A549 (cell line): ENCODE data around the gene GARIN1A. TPM values are rescaled to one million over a fixed set of nuclear protein-coding genes. Genes with fewer than 3 reads are reported as not detected.

ENCODE experiments used
- ATAC-seq, 2 experiments: fragments of 200-7000 bp in 1 of 2; fragments of >200 bp in 1 of 2; cut with Nextera tagmentation in 1 of 2; cut with Tn5 transposase in 1 of 2; 3 replicates each; pipeline versions ENCODE4 v1.8.0 to v1.9.1; 2018 to 2020; ENCODE audit warnings: mild to moderate bottlenecking in 1 of 2, moderate library complexity in 1 of 2
- CTCF ChIA-PET: fragments of 300-600 bp; sonication (Branson Sonifier 250); formaldehyde crosslinking; extraction: SDS; loops from one replicate; lab custom pipeline; 2021; ENCODE audit warnings: antibody characterized with exemption, inconsistent platforms; lab: Yijun Ruan, JAX
- POLR2A ChIA-PET: fragments of 350-600 bp; formaldehyde crosslinking; extraction: SDS; loops from one replicate; lab custom pipeline; 2021; ENCODE audit warnings: antibody characterized with exemption, inconsistent platforms; lab: Yijun Ruan, JAX
- DNase-seq, 2 experiments: peaks; one replicate each; pipeline versions ENCODE4 v3.0.0 to v3.0.0-alpha.2; 2011 to 2016; ENCODE audit warnings: low read depth in 1 of 2, low spot score in 1 of 2
- FAIRE-seq: peaks from 2 replicates; lab custom pipeline; 2011; peaks lifted over from hg19 to GRCh38; lab: Jason Lieb, UNC
- H3K27ac ChIP-seq, 2 experiments: fragments of >200 bp; sonication (Bioruptor Twin); formaldehyde crosslinking; 3 replicates each; pipeline ENCODE4 v1.5.1; 2016 to 2017
- H3K4me1 ChIP-seq: fragments of >200 bp; sonication (Bioruptor Twin); formaldehyde crosslinking; 3 replicates; pipeline ENCODE4 v1.6.1; 2016
- H3K4me2 ChIP-seq: fragments of >200 bp; sonication (Bioruptor Twin); formaldehyde crosslinking; 3 replicates; pipeline ENCODE4 v1.6.1; 2016
- H3K4me3 ChIP-seq: fragments of >200 bp; sonication (Bioruptor Twin); formaldehyde crosslinking; 3 replicates; pipeline ENCODE4 v1.5.1; 2016
- H3K9me3 ChIP-seq: fragments of >200 bp; sonication (Bioruptor Twin); formaldehyde crosslinking; 3 replicates; pipeline ENCODE4 v1.6.1; 2016
- CHD2 ChIP-seq: fragments of 150-350 bp; IDR thresholded peaks from 2 replicates; pipeline ENCODE4 v1.6.1; 2014; ENCODE audit warnings: low read length; ENCODE audit not compliant: partially characterized antibody
- EHF ChIP-seq: fragments of 250-450 bp; sonication (Bioruptor Pico); IDR thresholded peaks from 2 replicates; pipeline ENCODE4 v1.5.0; 2020; ENCODE audit warnings: mild to moderate bottlenecking
- FOSL2 ChIP-seq, 2 experiments: fragments of 450-650 bp in 1 of 2; fragments of >200 bp in 1 of 2; sonication (Bioruptor Twin) in 1 of 2; formaldehyde crosslinking; IDR thresholded peaks; 2 replicates each; pipeline versions ENCODE4 v1.5.0 to v1.6.1; 2016 to 2020; ENCODE audit warnings: mild to moderate bottlenecking in 1 of 2, moderate library complexity in 1 of 2
- GATA3 ChIP-seq: IDR thresholded peaks from 2 replicates; pipeline ENCODE4 v1.6.1; 2012; ENCODE audit warnings: borderline replicate concordance
- HEYL ChIP-seq: fragments of 250-450 bp; sonication (Bioruptor Pico); IDR thresholded peaks from 2 replicates; pipeline ENCODE4 v1.8.0; 2021; ENCODE audit warnings: mild to moderate bottlenecking, moderate library complexity
- HOXB5 ChIP-seq: fragments of 250-450 bp; sonication (Bioruptor Pico); IDR thresholded peaks from 2 replicates; pipeline ENCODE4 v1.5.0; 2020; ENCODE audit warnings: mild to moderate bottlenecking, moderate library complexity
- MAFK ChIP-seq: fragments of 450-650 bp; IDR thresholded peaks from 2 replicates; pipeline ENCODE4 v1.6.1; 2014; ENCODE audit not compliant: partially characterized antibody
- PHF8 ChIP-seq: fragments of 200-600 bp; sonication (generic); IDR thresholded peaks from 2 replicates; pipeline ENCODE4 v1.6.1; 2016; ENCODE audit warnings: low read depth, mild to moderate bottlenecking, antibody characterized with exemption, moderate library complexity, borderline replicate concordance
- POLR2A ChIP-seq: IDR thresholded peaks from 2 replicates; pipeline ENCODE4 v1.6.1; 2012; ENCODE audit warnings: mild to moderate bottlenecking, low read length
- RAD21 ChIP-seq, 2 experiments: fragments of >200 bp in 1 of 2; sonication (Bioruptor Twin) in 1 of 2; formaldehyde crosslinking in 1 of 2; IDR thresholded peaks in 1 of 2; conservative IDR thresholded peaks in 1 of 2; 2 replicates in 1 of 2; 3 replicates in 1 of 2; pipeline ENCODE4 v1.6.1; 2012 to 2018; ENCODE audit warnings: inconsistent platforms in 1 of 2
- RCOR1 ChIP-seq: fragments of 150-350 bp; IDR thresholded peaks from 2 replicates; pipeline ENCODE4 v1.6.1; 2014; ENCODE audit warnings: antibody characterized with exemption, low read length, low read depth
- RFX5 ChIP-seq: fragments of 450-650 bp; IDR thresholded peaks from 2 replicates; pipeline ENCODE4 v1.7.1; 2014; ENCODE audit warnings: antibody characterized with exemption, mild to moderate bottlenecking, moderate library complexity
- SMC3 ChIP-seq: fragments of >200 bp; sonication (Bioruptor Twin); formaldehyde crosslinking; IDR thresholded peaks from 3 replicates; pipeline ENCODE4 v1.6.1; 2018; ENCODE audit warnings: inconsistent platforms
- SREBF2 ChIP-seq: fragments of 450-650 bp; IDR thresholded peaks from 2 replicates; pipeline ENCODE4 v1.6.1; 2014; ENCODE audit warnings: mild to moderate bottlenecking, moderate library complexity
- WGBS: methylation state at CpG from one replicate; pipeline ENCODE4 v1.1.6; 2017; ENCODE audit errors: missing lambda C conversion rate; 5-methylcytosine and 5-hydroxymethylcytosine counted together
- polyA plus RNA-seq, 4 experiments: library from polyadenylated mRNA; depleted of rRNA in 3 of 4; stranded (reverse); fragments of >200 nt; fragmentation: RNase III in 1 of 4; extraction: RNeasy Plus Mini Kit Qiagen cat#74134 plus additional on column Dnase treatment in 1 of 4; gene quantifications; 2 replicates in 3 of 4; 3 replicates in 1 of 4; pipeline ENCODE4 v1.2.3, GENCODE V29; 2011 to 2017
- TF ChIP-seq, protein P1 (sequence below): fragments of >200 bp; sonication (Bioruptor Twin); formaldehyde crosslinking; IDR thresholded peaks from 3 replicates; pipeline ENCODE4 v1.5.1; 2016
- TF ChIP-seq, protein P2 (sequence below): fragments of >200 bp; sonication (Bioruptor Twin); formaldehyde crosslinking; IDR thresholded peaks from 2 replicates; pipeline ENCODE4 v1.6.1; 2016

GARIN1A gene
- polyA plus RNA-seq, 2 of the 4 experiments (the other 2 are of a cell fraction) = 0.30 to 0.37 TPM

DNA sequence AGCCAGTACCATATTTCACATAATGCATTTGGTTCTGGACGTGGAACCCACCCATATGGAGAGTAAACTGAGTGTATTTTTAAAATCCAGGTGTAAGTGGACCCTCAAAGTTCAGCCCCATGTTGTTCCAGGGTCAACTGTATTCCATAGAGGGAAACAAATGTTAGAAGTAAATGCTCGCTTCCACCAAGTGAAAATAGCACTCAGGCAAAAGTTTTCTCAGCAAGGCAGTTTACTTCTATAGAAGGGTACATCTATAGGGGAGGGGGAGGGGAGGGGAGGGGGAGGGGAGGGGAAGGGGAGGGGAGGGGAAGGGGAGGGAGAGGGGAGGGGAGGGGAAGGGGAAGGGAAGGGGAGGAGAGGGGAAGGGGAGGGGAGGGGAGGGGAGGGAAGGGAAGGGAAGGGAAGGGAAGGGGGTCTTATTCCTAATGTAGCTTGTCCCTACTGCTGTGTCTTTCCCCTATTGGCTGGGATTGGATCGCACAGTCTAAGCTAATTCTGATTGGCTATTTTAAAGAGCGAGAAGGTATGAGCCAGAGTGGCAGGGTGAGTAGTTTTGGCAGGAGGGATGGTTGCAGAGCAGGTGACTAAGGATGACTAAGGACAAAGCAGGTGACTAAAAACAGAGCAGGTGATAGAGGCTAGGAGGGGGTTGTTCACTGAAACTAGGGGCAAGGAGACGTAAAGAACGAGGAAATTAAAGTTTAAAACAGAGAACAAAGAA lies 29.1 kb downstream of the GARIN1A start (continued):
- TF ChIP-seq, protein P1, sequence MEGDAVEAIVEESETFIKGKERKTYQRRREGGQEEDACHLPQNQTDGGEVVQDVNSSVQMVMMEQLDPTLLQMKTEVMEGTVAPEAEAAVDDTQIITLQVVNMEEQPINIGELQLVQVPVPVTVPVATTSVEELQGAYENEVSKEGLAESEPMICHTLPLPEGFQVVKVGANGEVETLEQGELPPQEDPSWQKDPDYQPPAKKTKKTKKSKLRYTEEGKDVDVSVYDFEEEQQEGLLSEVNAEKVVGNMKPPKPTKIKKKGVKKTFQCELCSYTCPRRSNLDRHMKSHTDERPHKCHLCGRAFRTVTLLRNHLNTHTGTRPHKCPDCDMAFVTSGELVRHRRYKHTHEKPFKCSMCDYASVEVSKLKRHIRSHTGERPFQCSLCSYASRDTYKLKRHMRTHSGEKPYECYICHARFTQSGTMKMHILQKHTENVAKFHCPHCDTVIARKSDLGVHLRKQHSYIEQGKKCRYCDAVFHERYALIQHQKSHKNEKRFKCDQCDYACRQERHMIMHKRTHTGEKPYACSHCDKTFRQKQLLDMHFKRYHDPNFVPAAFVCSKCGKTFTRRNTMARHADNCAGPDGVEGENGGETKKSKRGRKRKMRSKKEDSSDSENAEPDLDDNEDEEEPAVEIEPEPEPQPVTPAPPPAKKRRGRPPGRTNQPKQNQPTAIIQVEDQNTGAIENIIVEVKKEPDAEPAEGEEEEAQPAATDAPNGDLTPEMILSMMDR = no peak
- TF ChIP-seq POLR2A = no peak
- no peak for TF ChIP-seq RFX5

DNA sequence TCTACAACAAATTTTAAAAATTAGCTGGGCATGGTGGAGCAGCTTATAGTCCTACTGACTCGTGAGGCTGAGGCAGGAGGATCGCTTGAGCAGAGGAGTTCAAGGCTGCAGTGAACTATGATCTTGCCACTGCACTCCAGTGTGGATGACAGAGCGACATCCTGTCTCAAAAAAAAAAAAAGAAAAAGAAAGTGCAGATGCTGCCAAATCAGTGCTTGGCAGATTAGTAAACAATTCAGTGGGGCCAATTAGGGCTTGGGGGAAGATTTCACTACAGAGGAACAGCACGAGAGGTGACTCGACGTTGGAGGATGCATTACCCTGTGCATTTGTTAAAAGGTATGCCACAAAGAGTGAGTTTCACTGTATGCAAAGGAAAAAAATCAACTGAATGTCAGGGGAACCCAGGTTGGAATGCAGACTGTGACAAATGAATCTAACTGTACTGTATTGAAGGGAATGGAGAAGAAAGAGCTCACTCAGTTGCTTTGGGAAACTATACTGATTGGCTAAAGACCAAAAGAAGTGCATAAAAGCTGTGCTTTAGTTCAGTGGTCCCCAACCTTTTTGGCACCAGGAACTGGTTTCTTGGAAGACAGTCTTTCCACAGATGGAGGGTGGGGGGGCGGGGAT lies 31.6 kb downstream of the GARIN1A start:
- no peak; a peak in 3 of 6 replicates for ATAC-seq
- H3K4me3 ChIP-seq = no peak overlapping the region

DNA sequence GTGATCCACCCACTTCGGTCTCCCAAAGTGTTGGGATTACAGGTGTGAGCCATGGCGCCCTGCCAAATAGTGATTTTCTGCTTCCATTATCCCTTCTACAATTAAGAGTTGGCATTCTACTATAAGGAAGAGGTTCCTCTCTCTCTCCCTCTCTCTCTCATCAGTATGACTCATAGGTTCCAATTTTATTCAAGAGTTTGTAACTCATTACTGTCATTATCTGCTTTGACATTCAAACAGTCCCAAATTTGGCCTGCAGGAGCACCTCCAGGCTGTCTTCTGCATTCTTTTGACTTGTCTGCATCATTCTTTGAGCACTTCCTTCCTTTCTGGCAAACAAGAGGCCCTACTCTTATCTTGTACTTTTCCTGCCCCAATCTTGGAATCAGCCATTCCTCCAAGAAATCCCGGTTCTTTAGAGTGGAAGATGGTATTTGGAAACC lies 33.8 kb downstream of the GARIN1A start:
- CTCF ChIA-PET = no interaction called here
- FAIRE-seq (no peak), DNase-seq (no peak), ATAC-seq (no peak)
- H3K4me3 ChIP-seq = no peak overlapping the region
- no peaks in the 10 kb centered on the region for H3K4me1 ChIP-seq
- H3K27ac ChIP-seq = no peak overlapping the region
- H3K9me3 ChIP-seq = no peaks in the 10 kb centered on the region
- POLR2A ChIA-PET = no interaction called here
- TF ChIP-seq SREBF2 (no peak), FOSL2 (IDR thresholded peaks at IDR 0.05) (no peak), FOSL2 (CRISPR knock-in tag; IDR thresholded peaks at IDR 0.05) (peak; percentile 52; the same call in 1 of the 2 replicates), MAFK (no peak), HEYL (no peak), RAD21 (conservative IDR thresholded peaks at IDR 0.05 in 1 of 2, IDR thresholded peaks at IDR 0.05 in 1 of 2) (no peak), EHF (CRISPR knock-in tag) (no peak)
- WGBS = 60% methylated on average over 3 of the region's 3 CpGs
- no peak overlapping the region for H3K4me2 ChIP-seq

More for the DNA sequence above, 31.6 kb downstream of the GARIN1A start:
- FAIRE-seq (no peak), DNase-seq (no peak)
- no peak for TF ChIP-seq HOXB5 (CRISPR knock-in tag)
- no peak for TF ChIP-seq SMC3
- TF ChIP-seq, protein P1 = no peak
- TF ChIP-seq RCOR1 = no peak
- no peak for TF ChIP-seq MAFK
- no peak for TF ChIP-seq CHD2
- TF ChIP-seq GATA3 = no peak
- ChIA-PET CTCF (interaction anchor here (0.7 to 1.0 kb wide), 2 partner anchors 19 to 64 kb away, joined by 3 read pairs; no protein-coding TSS in a partner anchor), POLR2A (no interaction called here)
- Histone ChIP-seq H3K27ac (no peak overlapping the region), H3K9me3 (no peaks in the 10 kb centered on the region), H3K4me2 (no peak overlapping the region), H3K4me1 (no peaks in the 10 kb centered on the region)
- WGBS = 45% methylated on average over 7 of the region's 7 CpGs

DNA sequence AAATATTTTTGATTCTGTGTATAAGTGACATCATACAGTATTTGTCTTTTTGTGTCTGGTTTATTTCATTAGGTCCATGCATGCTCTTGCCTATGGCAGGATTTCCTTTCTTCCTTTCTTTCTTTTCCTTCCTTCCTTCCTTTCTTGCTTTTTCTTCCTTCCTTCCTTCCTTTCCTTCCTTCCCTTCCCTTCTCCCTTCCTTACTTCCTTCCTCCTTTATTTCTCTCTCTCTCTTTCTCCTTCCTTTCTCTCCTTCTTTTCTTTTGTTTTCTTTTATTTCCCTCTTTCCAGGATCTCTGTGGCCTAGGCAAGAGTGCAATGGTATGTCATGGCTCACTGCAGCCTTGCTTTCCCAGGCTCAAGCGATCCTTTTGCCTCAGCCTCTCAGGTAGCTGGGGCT lies 35.7 kb downstream of the GARIN1A start:
- TF ChIP-seq, protein P2, sequence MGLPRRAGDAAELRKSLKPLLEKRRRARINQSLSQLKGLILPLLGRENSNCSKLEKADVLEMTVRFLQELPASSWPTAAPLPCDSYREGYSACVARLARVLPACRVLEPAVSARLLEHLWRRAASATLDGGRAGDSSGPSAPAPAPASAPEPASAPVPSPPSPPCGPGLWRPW = no peak
- no peak for TF ChIP-seq PHF8
- FAIRE-seq (no peak), ATAC-seq (no peak), DNase-seq (no peak)
- Histone ChIP-seq H3K4me2 (no peak overlapping the region), H3K4me1 (no peaks in the 10 kb centered on the region), H3K4me3 (no peak overlapping the region), H3K9me3 (no peaks in the 10 kb centered on the region), H3K27ac (no peak overlapping the region)
- POLR2A ChIA-PET = no interaction called here
- 26% methylated on average over 1 of the region's 1 CpG for WGBS
- CTCF ChIA-PET = interaction anchor here (0.8 to 2.6 kb wide), 2 partner anchors 10 to 30 kb away, joined by 6 to 11 read pairs; no protein-coding TSS in a partner anchor
